ENCODE results near the gene ATP8A2.

DNA sequence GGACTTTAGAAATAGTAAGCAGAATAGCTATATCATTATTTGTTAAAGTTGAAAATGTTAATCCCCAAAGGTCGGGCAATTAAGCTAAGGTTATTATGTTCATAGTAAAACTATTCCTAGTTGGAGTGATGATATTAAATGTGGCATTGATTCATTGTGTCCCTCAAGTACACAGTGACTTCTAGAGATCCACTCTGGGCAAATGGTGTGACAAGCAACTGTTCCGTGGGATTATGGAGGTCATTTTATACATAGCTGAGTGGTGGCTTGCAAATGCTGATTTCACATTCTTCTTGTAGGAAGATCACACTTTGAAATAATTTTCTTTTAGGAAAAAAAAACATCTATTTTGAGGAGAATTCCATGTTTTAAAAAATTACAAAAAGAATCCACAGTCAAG, 317.8 kb downstream of the ATP8A2 start:
- TF ChIP-seq, protein P1, sequence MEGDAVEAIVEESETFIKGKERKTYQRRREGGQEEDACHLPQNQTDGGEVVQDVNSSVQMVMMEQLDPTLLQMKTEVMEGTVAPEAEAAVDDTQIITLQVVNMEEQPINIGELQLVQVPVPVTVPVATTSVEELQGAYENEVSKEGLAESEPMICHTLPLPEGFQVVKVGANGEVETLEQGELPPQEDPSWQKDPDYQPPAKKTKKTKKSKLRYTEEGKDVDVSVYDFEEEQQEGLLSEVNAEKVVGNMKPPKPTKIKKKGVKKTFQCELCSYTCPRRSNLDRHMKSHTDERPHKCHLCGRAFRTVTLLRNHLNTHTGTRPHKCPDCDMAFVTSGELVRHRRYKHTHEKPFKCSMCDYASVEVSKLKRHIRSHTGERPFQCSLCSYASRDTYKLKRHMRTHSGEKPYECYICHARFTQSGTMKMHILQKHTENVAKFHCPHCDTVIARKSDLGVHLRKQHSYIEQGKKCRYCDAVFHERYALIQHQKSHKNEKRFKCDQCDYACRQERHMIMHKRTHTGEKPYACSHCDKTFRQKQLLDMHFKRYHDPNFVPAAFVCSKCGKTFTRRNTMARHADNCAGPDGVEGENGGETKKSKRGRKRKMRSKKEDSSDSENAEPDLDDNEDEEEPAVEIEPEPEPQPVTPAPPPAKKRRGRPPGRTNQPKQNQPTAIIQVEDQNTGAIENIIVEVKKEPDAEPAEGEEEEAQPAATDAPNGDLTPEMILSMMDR (IDR thresholded peaks at IDR 0.05; ENCODE audit: low read length) = no peak
- TF ChIP-seq EZH2 (optimal IDR thresholded peaks at IDR 0.05; ENCODE audit: low read depth, low read length) = no peak

Data from MM.1S (cell line).